GM18526 (cell line): Measurements from ENCODE around the gene ATP6V0A4.

Source experiments
- POLR2A ChIP-seq: IDR thresholded peaks from 3 replicates; pipeline ENCODE4 v1.6.1; 2011; ENCODE audit not compliant: insufficient read length; ENCODE audit errors: extremely low read depth

The ATP6V0A4 gene

DNA sequence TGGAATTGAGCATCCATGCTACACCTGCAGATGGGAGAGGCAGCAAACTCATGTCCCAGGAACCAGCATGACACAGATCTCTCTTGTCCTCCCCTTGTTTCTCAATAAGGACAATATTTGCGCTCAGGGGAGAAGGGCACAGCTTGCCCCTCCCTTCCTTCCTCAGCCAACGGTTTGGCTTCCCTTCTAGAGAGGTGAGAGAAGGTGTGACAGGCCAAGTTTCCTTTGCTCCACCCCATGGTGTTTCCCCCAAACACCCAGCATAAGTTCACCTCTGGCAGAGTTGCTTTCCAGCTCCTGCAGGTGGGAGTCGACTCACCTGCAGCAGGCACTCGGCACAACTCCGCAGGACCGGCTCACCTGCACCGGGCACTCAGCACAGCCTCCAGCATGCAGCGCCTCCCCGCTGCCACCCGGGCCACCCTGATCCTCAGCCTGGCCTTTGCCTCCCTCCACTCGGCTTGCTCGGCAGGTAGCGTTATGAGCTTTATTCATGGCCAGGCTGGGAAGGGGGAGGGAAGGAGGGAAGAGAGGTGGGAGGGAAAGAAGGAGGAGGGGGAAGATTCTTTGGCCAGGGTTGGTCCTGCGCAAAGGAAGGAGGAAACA is at the start of gene ATP6V0A4, which contains the start of gene TMEM213:
Gene ATP6V0A4 (minus strand): TSS at position 482 of the 606 bp plus-strand sequence. CDS start 26,949 bp downstream, outside the sequence.
Gene TMEM213 (plus strand): TSS at position 280 of the 606 bp plus-strand sequence. CDS start 111 bp downstream, at position 391.
- TF ChIP-seq POLR2A, result no peak

DNA sequence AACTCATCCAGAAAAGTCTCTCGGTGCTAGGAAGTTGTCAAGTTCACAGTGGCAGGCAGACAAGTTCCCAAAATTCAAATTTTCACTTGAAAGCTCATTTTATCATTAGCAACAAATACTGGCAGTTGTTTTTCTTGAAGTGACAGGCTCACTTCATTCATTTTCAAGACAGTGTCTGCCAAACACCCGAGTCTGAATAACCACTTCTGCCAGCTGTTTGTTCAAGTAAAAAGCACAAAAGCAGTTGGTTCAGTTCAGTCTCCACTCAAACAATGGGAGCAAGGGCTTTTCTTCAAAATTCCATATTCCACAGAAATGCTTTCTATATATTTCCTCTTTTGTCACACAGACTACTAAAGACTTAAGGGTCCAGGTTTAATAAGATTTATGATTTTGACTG is 47.7 kb upstream of the ATP6V0A4 start:
- TF ChIP-seq POLR2A, result no peak

DNA sequence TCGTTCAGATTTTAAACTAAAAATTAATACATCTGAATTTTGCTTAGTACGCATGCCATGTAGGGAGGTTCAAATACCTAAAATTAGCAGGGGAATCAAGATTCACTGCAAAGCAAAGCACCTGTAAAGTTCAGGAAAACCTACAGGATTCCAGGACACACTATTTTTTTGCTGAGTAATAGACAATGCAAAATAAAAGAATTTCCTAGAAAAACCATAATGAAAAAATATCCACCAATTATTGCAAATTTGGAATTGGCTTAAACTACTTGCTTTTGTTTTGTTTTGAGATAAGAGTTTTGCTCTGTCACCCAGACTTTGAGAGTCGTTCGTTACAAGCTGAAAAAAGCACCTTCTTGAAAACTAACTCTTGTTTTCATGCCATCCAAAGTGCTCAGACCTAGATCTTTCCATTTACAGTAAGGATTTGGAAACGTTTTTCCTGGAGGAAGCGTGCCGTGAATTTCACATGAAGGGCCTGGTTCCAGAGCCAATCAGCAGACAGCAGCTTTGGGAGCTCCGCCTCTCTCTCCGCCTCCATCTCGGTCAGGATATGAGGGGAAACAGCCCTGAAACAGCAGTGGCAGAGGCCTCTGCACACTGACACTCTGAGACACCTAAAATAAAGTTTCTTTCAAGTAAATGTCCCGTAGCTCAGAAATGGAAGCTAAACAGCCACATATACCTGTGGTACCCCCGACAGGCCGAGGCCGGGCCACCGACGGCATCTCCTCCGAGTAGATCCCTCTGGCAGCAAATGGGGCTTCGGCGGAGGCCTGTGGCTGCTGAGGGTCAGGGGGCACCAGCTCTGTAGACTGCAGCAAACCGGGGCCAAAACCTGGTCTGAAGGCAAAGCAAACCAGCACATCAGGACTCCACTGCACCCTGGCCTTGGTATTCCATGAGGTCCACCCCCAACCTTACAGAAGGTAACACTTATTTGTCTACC is 45.9 kb upstream of the ATP6V0A4 start:
- TF ChIP-seq POLR2A, result no peak

DNA sequence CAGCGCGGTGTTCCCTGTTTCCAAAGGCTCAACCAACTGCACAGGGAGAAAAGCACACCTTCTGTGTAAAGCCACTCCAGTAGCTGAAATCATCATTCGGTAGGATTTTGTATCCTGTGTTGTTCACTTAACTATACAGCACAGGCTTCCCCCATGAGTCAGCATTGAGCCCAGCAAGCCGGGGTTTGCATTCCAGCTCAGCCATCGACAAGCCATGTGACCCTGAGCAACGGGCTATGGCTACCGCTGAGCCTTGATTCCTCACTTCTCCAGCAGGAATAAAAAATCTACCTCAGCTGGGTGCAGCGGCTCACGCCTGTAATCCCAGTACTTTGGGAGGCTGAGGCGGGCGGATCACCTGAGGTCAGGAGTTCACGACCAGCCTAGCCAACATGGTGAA is 44.1 kb upstream of the ATP6V0A4 start:
- TF ChIP-seq POLR2A, result no peak

DNA sequence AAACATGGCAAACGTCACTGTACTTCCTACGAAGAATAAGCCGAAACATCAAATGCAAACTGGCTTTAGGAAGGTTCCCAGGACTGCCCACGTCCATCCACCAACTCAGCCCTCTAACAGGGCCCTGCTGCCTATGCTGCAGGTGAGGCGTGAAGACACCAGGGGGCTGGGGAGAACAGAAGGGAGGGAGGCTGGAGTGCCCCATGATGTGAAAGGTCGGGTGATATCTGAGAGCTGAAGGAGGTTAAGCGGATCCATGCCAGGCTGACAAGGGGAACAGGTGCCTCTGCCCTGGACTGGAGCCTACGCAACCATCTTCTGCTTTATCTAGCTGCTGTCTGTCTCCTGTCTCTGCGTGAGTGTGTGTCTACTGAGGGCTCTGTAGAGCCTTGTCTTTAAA is 40.2 kb upstream of the ATP6V0A4 start:
- TF ChIP-seq POLR2A, result no peak

DNA sequence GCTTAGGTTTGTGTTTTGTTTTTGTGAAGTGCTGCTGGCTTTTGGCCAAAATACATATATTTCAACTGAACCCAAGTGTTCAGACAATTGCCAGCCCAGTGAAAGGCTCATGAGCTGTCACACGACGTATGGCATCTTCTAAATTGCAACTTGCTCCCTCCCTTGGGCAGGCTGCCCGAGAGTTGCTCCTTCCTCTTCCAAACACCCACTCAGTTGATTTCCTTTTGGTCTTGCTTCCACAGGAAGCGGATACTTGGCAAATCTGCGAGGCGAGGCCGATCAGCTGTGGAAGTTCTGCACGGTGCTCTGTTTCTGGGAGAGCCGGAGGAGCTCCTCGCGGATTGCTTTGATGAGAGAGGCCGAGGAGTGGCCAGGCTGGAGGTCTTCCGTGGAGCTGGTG is 39.6 kb upstream of the ATP6V0A4 start:
- no peak for TF ChIP-seq POLR2A

DNA sequence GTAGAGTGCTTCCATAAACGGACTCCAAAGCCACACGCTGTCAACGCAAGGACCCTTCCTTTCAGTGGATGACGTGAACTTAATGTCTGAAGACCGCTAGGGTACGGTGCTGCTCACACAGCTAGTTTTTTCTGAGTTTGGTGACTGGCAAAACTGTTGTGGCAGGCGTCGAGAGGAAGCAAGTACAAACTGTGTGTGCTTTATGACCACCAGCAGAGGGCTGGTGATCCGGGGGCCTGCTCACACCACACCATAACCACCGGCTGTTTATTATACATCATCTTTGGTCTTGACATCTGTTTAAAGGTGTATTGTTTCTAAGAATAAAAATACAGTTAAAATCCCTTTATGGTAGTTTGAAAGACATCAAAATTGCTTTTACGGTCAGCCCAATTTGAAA is 37.1 kb upstream of the ATP6V0A4 start:
- no peak for TF ChIP-seq POLR2A

DNA sequence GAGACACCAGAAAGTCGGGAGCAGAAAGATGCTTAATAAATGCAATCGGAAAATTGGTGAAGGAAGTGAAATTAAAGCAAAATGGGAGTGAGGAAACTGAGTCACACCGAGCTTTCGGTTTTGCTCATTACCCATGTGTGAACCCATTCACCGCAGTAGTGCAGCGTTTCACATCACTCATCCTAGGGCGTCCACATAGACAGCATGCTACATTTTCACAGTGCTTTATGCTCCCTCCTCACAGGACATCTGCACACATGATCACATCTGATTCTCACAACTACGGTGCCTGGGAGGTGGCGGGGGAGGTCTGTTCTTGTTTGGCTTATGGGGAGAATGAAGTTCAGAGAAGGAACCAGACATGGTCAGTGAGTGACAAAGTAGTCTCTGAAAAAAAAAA is 36.6 kb upstream of the ATP6V0A4 start:
- no peak for TF ChIP-seq POLR2A

DNA sequence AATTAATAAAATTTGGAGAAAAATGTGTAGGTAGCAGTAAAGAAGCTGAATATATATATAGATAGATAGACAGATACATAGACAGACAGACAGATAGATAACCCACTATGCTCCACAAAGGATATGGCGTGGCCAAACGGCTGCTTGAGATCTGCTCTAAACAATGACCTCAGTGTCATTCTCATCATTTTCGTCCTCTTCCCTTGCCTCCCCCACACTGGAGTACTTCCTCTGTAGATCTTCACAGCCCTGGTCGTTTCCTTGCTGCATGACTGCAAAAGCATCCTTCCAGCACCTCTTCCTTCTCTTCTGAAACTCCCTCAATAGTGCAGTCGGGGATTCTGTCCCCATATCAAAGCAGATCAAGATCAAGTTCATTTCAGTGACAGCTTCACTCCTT is 35.6 kb upstream of the ATP6V0A4 start:
- no peak for TF ChIP-seq POLR2A

DNA sequence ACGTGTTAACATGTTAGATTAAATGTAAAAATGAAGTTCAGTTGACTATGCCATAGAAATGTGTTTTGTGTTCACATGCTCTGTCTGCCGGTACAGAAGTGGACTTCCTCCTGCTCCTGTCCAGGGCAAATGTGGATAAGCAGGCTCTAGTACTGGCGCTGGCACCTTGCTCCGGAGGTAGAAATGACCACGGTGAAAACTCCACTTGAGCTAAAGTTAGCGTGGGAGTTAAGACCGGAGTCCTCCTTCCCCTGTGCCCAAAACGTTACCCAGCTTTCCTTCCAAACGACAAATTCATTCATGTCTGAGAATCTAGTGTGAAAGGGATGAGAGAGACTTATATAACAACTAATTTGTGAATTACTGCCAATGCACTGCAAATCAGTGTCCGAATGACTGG is 35.0 kb upstream of the ATP6V0A4 start:
- no peak for TF ChIP-seq POLR2A

DNA sequence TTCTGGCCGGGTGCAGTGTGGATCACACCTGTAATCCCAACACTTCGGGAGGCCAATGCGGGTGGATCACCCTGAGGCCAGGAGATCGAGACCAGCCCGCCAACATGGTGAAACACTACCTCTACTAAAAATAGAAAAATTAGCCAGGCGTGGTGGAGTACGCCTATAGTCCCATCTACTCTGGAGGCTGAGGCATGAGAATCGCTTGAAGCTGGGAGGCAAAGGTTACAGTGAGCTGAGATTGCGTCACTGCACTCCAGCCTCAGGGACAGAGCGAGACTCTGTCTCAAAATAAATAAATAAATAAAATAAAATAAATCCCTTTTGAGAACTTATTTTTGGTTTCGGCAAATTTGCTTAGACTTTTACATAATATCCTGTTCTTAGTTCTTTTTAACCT is 31.3 kb upstream of the ATP6V0A4 start:
- TF ChIP-seq POLR2A, result no peak

DNA sequence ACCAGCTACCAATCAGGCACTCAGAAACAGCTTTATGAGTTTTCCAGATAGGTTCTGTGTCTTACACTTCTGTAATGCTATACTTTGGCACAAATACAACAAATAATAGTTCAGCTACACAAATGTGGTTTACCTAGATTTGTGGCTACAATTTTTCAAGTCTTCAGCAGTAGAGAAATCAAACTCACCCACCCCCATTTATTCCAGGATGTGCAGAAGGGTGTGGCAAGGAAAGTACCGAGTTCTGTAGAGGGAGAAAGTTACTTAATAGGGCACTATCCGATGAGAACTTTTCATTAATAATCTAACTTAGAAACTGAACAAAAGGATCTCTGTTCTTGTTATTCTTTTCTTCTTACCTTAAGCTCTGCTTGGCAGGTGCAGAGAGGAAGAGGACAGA is 30.3 kb upstream of the ATP6V0A4 start:
- TF ChIP-seq POLR2A, result no peak

DNA sequence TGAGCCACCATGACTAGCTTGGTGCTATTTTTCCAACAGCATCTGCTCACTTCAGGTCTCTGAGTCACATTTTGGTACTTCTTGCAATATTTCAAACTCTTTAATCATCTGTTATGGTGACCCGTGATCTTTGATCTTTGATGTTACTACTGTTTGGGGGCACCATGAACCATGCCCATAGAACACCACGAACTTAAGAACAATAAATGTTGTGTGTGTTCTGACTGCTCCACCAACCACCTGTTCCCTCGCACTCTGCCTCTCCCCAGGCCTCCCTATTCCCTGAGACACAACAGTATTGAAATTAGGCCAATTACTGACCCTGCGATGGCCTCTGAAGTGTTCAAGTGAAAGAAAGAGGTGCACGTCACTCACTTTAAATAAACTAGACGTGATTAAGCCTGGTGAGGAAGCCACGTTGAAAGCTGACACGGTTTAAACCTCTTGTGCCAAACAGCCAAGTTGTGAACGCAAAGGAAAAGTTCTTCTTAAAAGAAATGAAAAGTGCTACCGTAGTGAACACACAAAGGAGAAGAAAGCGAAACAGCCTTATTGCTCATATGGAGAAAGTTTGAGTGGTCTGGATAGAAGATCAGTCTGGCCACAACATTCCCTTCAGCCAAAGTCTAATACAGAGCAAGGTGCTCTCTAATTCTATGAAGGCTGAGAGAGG is 27.2 kb upstream of the ATP6V0A4 start:
- no peak for TF ChIP-seq POLR2A

DNA sequence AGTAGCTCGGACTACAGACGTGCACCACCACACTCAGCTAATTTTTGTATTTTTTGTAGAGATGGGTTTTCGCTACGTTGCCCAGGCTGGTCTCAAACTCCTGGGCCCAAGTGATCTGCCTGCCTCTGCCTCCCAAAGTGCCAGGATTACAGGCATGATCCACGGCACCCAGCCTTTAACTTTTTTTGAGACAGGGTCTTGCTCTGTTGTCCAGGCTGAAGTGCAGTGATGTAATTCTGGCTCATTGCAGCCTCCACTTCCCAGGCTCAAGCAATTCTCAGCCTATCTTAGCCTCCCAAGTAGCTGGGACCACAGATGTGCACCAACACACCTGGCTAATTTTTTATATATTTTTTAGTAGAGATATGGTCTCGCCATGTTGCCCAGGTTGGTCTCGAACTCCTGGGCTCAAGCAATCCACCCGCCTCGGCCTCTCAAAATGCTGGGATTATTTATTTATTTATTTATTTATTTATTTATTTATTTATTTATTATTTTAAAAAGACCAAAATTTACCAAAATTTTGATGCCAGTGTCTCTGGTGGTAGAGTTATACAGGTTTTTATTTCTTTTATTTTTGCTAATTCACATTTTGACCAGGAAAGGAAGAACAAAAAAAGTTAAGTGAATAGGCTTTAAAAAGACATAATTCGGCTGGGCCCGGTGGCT is 25.0 kb upstream of the ATP6V0A4 start:
- no peak for TF ChIP-seq POLR2A

DNA sequence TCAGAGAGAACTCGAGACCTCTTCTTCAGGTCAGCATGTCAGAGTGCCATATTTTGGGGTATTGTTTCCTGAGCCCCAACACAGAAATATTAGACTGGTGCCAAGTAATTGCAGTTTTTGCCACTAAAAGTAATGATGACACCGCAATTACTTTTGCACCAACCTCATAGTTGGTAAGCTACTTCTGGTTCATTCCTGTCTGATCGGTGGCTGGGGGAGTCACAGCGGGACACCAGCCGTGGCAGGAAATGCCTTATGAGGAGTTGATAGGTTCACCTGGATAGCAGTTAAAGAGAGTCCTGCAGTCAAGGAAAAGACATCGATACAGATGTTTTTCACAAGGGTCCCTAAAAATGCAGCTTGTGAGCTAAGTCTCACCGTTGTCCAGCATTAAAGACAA is 23.9 kb upstream of the ATP6V0A4 start:
- no peak for TF ChIP-seq POLR2A
